Measurements from ENCODE around the gene ZNF628. TPM values are rescaled to one million over a fixed set of nuclear protein-coding genes. Genes with fewer than 3 reads are reported as not detected.
A peak's percentile ranks its signal among the peaks of the same experiment; 100 is the strongest.
"Not testable (repeated sequence)": the region's sequence is repeated elsewhere in the genome, so short reads cannot be mapped to it uniquely, and the experiment has no call there.

Gene ZNF628
- 5.5 TPM for polyA plus RNA-seq (2013, experiment 1 of 2; ENCODE audit: insufficient read length)
- 4.0 TPM for polyA plus RNA-seq (2013, experiment 2 of 2; ENCODE audit: insufficient read length)

GRCh38 chr19:55476100-55476775 is at the start of gene ZNF628:
Gene ZNF628, plus strand, starts transcription at chr19:55476617. Its CDS starts 3,294 bp downstream, at chr19:55479911.
- peak; percentile 99 for DNase-seq

GRCh38 chr19:55431183-55431582 is 45.2 kb upstream of the ZNF628 start:
- DNase-seq = no peak

GRCh38 chr19:55432241-55432959 is 44.0 kb upstream of the ZNF628 start:
- no peak for DNase-seq

GRCh38 chr19:55433292-55433691 is 43.1 kb upstream of the ZNF628 start:
- no peak for DNase-seq

GRCh38 chr19:55434356-55434919 is 42.0 kb upstream of the ZNF628 start:
- no peak for DNase-seq

DNA sequence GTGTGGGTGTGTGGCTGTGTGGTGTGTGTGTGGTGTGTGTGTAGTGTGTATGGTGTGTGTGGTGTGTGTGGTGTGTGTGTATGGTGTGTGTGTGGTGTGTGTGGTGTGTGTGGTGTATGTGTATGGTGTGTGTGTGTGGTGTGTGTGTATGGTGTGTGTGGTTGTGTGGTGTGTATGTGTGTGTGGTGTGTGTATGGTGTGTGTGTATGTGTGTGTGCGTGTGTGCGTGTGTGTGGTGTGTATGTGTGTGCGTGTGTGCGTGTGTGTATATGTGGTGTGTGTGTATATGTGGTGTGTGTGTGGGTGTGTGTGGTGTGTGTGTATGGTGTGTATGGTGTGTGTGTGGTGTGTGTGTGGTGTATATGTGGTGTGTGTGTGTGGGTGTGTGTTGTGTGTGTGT is 41.4 kb upstream of the ZNF628 start:
- DNase-seq = no peak

DNA sequence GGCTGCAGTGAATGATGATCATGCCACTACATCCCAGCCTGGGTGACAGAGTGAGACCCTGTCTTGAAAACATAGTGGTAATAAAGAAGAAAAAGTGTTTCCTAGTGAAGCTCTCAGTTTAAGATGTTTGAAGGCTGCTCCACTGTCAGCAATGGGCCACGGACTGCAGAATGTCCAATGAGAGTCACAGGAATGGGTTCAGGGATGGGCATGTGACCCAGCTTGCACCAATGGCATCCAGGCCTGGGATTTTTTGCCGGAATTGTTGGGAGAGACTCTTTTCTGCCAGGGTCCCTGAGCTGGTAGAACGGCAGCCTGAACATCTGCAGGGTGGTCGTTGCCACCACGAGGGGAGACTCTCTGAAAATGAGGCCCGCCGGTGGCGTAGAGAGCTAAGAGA is 39.6 kb upstream of the ZNF628 start:
- DNase-seq = no peak

GRCh38 chr19:55437410-55437809 is 39.0 kb upstream of the ZNF628 start:
- peak; percentile 54 for DNase-seq

DNA sequence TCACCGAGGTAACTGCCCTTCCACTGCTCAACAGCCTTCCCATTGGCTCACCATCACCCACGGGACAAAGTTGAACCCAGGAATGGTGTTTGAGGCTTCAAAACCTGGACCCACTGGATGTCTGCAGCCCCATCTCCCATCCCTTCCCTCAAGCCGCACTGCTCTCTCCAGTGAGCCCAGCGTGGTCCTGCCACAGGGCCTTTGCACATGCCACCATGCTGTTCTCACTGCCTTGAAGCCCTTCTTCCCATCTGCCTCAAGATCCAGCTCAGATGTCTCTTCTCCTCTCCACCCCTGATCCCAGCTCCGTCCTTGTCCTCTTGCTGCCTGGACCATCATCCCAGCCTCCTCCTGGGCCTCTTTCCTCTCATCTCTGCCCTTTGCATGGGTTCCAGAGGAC is 37.4 kb upstream of the ZNF628 start:
- DNase-seq = no peak

- DNase-seq = no peak
Observed at GRCh38 chr19:55440411-55441105, 35.9 kb upstream of the ZNF628 start.

DNA sequence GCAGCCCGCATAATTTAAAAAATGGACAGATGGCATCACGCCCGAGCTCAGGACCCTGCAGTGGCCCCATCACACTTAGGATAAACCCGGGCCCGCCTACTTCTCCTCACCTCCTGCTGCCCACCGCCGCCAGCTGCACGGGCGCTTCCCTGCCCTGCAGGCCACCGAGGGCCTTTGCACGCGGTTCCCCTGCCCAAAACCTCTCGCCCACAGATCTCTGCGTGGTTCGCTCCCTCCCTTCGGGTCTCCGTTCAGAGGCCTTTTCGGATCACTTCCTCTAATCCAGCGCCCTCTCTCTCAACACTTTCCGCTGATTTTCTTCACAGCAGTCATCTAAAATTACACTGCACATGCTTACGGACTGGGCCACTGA is 35.1 kb upstream of the ZNF628 start:
- no peak for DNase-seq

DNA sequence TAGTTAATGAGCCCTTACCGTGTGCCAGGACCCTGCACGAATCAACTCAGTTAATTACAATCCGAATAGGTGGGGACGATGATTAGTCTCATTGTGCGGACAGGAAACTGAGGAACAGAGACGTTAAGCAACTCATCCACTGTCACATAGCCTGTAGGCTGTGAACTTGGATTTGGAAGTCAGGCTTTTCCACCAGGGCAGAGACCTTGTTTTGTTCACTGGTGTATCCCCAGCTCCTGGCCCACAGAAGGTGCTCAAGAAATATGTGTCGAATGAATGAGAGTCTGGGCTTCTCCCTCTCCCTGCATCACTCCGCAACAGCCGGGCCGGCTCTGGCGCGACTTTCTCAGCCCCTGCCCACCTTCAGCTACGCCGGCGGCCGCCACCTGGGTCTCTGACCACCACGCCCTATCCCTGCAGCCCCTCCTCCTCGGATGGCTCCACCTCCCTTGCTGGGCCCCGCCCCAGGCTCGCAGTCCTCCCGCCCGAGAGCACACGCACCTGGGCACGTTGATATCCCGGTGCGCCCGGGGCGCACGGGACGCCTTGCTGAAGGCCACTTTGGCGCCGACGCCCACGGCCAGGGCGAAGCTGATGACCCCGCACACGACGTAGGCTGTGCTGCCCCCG is 34.6 kb upstream of the ZNF628 start:
- DNase-seq = no peak

DNA sequence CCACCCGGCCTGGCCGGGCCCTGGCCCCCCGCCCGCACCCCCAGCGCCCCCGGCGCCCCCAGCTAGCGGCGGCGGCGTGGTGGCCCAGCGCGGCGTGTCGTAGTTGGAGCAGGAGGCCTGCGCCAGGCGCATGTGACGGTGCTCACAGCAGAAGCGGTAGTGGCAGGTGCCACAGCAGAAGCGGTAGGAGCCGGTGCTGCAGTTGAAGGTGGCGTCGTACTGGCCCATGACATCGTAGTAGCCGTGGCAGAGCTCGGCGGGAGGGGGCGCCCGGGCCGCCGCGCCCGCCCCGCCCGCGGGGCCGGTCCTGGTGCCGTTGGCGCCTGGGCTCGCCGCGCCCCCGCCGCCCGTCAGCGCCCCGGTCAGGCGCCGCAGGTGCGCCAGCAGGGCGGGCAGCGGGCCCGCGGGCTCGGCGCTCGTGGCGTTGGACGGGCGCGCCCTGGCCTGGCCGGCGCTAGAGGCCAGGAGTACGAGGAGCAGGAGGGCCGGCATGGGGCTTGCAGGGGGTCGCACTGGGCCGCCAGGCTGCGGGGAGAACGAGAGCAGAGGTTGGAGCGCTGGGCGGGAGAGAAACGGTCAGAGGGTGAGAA is 34.0 kb upstream of the ZNF628 start:
- no peak for DNase-seq

- no peak for DNase-seq
Observed at GRCh38 chr19:55443045-55443823, 33.2 kb upstream of the ZNF628 start, which contains the start of gene SHISA7. Gene SHISA7, minus strand, starts transcription at chr19:55443300. Its CDS starts 437 bp downstream, at chr19:55442863.

DNA sequence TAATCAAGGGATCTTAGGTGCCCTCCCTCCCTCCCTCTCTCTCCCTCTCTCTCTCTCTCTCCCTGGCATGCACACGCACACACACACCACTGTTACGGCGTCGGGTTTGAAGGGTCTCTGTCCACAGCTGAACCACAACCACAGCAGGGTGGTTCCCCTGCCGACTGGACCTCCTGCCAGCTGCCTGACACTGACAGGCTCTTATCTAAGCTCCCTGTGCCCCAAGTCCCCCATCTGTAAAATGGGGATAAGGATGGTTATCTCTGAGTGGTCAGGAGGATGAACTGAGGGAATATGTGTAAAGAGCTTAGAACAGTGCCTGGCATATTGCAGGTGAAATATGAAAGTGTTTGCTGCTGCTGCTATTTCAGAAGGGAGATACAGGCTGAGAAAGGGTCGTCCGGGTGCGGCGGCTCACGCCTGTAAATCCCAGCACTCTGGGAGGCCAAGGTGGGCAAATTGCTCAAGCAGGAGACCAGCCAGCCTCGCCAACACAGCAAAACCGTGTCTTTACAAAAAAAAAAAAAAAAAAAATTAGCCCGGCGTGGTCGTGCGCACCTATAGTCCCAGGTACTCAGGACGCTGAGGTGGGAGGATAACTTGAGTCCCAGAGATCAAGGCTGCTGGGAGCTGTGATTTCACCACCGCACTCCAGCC is 32.5 kb upstream of the ZNF628 start:
- DNase-seq = no peak

GRCh38 chr19:55444646-55445045 is 31.8 kb upstream of the ZNF628 start:
- no peak for DNase-seq

DNA sequence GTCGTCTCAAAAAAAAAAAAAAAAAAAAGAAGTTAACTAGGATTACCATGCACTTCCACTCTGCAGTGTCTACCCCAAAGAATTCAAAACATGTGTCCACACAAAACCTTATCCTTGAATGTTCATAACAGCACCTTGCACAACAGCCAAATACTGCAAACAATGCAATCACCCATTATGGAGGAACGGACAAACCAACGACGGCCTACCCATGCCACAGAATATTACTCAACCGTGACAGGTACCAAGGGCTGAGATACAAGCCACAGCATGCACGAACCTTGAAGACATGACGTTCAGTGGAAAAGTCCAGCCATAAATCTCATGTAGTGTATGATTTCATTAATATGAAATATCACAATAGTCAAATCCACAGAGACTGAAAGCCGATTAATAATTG is 30.4 kb upstream of the ZNF628 start:
- DNase-seq = no peak

GRCh38 chr19:55447421-55448174 is 28.8 kb upstream of the ZNF628 start:
- DNase-seq = peak; percentile 54

DNA sequence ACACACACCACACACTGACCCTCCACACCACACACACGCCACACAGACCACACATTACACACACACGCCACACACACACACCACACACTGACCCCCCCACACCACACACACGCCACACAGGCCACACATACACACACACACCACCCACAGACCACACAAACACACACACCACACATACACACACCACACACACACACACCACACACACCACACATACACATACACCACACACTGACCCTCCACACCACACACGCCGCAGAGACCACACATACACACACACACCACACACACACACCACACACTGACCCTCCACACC is 28.3 kb upstream of the ZNF628 start:
- DNase-seq = not testable (repeated sequence)

DNA sequence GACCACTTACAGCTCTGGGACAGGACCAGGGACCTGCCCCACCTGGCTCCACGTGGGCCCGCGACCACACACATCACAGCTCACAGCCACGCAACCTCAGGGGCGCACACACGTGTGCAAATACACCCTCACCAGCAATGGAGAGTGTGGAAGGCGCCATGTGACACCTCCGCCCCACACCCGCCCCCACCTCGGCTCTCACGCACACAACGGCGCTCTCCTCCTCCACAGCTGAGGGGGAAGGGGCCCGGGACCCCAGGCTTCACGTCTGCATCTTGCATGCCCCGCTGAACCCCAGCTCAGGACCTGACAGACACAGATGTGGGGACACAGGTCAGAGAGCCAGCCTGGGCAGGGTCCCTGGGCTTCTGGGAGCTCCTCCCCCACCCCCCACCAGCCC is 26.9 kb upstream of the ZNF628 start:
- no peak for DNase-seq
